HG02884 (cell line): ENCODE data around the gene COL25A1.

ENCODE experiments used
- ATAC-seq: cut with Tn5 transposase; IDR thresholded peaks from one replicate; pipeline ENCODE4 v1.9.1; 2021; ENCODE audit warnings: mild to moderate bottlenecking, moderate library complexity; ENCODE audit not compliant: unreplicated experiment

The COL25A1 gene

DNA sequence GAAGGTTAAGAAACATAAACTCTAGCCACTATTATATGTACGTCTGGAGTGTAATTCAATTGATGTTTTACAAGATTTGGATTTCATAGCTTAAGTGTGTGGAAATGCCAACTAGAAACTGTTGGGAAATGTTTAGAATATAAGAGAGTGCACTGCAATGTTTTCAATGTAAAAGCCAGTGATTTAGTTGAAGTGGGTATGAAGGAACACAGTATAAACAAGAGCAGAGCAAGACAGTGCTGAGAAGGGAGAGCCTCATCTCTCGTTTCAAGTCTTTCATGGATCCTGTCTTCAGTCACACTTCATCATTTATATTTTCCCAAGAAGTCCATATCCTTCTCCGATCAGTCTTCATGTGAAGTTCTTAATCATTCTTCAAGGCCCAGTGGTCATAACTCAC lies 375.7 kb downstream of the COL25A1 start:
- ATAC-seq: no peak

DNA sequence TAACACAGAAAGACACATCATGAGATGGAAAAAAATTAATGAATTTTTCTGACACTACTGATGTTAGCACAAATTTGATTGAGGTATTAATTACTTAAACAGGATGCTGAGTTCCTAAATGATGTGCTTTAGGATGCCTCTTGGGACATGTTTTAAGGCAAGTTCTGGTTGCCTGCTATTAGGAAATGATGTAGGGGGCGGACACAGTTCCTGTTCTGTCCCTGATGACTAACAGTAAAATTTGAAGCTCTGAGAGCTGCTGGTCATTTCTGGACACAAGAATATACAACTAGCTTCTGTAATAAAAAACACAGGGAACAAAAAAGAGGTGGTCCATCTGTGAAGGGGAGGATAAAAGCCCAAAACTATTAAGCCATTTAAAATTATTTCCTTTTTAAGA lies 376.4 kb downstream of the COL25A1 start:
- no peak for ATAC-seq

DNA sequence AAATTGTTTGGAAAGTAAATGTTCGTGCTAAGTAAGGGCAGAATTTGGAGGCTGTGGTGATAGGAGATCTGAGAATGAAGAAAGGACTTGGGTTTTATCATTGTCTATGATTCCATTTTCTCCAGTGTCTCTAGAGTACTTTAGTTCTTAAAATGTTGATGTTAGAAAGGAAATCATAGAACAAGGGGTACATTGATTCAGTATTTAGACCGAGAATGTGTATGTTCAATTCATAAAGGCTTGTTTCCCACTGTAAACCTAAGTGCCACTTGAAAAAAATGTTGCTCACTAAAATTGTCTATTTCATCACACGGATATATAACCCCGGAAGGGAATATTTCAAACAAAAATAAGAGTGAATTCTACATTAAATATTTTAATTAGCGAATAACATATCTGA lies 380.3 kb downstream of the COL25A1 start:
- ATAC-seq: no peak

DNA sequence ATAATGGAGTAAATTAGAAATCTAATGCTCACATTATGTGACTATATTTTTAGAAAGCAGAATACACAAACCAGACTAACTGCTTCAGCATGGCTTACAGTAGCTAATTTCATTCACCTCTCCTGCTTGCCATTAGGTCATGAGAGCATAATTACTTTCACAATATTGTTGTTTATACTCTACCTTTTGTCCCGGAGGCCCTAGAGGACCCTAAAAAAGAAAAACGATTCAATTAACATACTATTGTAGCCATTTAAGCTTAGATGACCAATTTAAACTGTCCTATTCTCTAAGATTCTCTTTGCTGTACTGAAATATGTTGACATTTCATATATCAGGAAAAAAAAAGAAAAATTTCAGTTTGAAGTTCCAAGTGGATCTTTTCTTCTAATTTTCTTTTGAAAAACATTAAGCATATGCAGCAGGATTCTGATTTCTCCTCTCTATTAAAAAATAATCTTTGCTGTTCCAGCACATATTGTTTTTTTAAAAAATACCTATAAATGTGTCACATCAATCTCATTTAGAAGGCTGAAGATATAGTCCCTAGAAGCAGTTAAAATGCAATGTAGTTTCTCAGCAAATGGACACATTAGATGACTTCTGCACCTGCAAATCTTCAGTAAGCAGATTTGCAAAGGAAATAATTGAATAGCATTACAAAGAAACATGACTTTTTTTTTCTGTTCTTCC lies 381.9 kb downstream of the COL25A1 start:
- no peak for ATAC-seq

DNA sequence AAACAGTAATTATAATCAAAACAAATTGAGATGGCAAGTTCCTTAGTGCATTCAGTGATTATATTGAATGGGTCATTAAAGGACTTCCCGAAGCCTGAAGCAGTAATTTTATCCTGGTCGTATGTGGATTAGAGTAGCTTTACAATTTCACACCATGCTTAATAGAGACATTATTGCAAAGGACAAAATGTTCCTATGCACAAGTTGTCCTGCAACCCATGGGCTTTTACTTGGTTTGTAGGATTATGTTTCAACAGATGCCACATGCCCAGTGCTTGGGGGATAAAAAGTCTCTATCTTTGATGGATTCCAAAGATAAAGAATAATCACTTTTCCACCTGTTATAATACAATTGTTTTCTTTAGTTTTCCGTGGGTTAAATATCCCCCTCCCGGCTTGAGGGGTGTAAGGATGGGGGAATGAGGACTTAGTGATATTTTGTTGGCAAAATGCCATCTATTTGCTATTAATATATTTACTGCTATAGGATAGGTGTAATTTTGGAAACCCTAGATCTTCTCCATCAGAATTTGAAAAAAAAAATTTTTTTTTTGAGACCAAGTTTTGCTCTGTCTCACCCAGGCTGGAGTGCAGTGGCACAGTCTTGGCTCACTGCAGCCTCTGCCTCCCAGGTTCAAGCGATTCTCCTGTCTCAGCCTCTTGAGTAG lies 383.1 kb downstream of the COL25A1 start:
- ATAC-seq: no peak

DNA sequence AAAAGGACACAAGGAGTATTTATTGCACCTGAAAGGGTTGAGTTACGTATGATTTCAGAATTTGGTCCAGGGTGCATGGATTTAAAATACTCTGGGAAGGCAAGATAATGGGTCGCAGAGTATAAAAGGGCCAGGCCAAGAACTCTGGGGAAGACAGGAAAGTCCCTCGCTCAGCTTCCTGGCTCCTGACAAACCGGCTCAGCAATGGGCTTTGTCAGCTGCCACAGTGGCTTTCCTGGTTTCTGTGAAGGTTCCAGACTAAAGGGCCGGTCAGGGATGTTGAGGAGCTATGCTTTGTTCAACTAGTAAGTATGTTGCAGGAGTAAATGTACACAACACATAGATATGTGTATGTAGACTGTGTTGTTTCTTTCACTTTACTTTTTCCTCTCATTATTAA lies 385.2 kb downstream of the COL25A1 start:
- ATAC-seq: no peak

DNA sequence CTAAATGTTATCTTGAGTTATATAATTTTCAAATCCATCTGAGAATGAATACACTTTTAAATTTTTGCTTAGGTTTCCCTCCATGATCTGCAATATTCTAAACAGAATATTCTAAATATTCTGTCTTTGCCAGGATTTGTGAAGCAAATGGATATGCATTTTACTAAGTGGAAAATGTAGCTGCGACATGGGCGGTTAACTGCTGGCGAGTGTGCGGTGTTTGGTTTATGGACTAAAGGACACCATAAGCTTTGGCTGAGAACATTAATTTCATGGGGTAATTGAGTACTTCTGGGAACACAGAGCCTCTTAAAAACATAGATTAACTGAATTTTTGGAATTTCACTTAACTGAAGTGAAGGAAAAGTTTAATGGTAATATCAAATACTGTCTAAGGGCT lies 385.8 kb downstream of the COL25A1 start:
- ATAC-seq: no peak

DNA sequence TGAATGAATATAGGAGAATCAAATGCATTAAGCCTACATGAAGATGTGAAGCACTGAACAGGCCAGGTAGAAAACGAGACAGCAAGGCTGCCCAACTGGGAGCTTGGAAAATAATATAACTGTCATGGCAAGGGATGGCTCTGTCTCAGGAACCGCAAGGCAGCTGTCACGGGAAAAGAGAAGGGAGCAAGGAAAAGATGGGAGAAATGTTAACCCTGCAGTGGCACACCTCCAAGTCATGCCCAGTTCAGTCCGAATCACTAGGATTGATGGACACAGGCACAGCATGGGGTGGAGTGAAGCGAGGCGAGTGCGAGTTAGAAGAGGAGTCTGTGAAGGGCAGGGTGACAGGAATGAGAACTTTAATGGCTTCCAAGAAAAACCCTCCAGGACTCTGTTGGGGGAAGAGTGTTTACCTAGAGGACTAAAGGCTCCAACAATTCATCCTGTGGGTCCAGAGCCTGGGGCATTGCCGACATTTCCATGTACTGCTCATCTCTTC lies 395.5 kb downstream of the COL25A1 start:
- no peak for ATAC-seq

DNA sequence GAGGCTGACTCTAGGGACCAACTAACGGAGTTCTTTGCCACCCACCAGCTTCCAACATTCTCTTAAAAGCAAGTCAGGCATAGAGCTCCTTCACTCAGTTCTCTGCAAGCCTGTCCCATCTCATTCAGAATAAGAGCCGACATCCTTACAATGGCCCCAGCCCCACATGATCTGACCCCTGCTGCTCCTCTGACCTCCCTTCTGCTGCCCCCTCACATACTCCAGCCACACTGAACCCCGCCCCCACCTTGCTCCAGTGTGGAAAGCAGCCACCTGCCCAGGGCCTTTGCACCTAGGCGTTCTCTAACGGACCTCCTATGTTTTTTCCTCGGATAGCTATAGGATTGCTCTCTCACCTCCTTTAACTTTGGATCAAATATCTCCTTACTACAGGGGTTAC lies 396.5 kb downstream of the COL25A1 start:
- no peak for ATAC-seq

DNA sequence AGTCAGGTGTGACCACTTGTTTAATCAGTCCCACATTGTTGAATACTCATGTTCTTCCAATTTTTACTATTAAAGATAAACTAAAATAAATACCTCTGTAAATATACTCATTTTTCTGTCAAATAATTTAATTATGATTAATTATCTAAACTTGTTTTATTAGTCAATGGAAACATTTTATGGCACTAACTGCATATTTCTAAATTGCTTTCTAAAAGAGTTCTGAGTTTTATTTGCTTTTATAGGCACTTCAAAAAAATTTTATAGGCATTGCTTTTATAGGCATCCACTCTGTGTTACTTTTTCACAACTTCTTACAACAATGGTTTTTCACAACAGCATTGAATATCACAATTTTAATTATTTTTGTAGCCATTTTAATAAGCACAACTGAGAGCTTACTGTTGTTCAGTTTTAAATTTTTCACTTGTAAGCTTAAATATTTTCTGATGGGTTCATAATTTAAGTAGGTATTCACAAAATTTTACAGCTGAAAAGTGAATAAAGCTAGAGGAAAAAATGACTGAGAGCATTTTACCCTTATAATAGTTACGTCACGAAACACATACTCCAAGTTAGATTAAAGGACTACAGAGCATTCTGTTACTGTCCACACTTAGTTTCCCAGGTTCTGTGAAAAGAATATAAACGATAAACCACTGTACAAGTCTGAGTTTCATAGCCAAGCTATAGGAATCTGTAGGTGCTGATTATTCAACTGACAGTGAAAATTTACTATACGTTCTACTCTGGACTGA lies 398.8 kb downstream of the COL25A1 start:
- ATAC-seq: no peak

DNA sequence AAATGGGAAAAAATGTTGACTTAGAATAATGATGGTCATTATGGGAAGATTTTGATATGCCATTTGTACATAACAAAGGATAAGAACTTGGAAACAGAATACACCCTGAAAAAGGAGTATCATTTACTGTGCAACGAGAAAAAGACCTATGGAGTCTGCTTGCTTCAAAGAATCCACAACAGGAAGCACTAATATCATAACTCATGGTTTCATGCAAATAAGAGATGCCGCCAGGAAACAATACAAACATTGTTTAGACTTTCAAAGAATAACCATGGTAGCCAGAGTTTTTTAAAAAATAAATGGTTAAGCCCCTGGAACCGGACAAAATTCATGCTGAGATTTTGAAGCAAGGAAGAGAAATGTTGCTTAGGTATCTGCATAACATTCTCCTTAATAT lies 399.7 kb downstream of the COL25A1 start:
- ATAC-seq: no peak

DNA sequence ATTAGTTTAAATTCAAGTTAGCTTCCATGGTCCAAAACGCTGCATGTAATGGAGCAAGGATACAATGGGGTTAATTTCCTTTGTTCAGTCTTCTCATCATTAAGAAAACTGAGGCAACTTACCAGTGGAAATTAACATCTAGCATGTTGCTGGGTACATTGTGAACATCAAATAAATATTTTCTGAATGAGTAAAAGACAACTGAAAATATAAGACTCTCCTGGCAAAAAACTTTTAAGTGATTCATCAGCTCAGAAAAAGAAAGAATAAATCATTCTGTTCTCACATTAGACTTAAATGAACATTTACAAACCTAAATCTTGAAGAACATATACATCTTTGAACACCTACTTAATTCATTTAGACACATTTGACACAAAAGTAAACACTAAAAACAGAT lies 401.2 kb downstream of the COL25A1 start:
- ATAC-seq: no peak

DNA sequence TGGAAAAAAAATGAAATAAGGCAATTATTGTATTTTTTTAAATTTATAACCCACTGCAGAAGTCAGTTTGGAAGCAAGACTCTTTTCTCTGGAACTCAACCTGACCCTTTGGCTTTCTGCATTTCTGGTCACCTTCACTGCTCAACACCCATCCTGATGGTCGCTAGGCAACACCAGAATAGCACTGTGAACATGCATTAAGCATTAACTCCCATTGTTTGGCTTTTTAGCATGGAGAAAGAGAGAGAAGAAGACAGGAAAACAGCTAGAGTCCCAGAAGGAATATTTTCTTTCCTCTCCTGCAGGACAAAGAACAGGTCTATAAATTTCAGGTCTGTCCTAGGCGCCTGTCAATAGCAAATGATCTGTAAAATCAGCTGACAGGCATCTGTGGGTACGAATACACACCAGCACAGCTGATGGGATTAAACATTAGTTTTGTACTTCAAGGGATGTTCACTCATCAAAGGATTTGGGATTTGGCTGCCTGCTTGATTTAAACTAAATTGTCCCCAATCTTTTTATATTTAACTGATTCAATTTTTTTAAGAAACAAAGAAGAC lies 402.4 kb downstream of the COL25A1 start:
- no peak for ATAC-seq

DNA sequence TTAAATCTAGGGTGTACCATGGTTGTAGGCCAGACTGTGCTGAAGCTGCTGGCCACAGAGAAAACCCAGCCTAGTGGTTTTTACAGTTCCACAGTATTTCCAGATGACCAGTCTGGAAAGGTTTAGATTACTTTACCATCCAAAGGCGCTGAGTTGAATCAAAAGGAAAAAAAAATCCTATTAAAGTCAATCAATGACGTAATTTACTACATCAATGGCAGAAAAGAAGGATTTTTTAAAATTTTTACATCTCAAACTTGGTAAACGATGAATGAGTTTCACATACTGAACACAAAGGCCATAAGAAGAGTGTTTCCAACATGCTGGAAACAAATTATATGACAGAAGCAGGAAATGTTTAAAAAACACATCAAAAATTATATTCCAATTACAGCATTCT lies 409.0 kb downstream of the COL25A1 start:
- no peak for ATAC-seq

DNA sequence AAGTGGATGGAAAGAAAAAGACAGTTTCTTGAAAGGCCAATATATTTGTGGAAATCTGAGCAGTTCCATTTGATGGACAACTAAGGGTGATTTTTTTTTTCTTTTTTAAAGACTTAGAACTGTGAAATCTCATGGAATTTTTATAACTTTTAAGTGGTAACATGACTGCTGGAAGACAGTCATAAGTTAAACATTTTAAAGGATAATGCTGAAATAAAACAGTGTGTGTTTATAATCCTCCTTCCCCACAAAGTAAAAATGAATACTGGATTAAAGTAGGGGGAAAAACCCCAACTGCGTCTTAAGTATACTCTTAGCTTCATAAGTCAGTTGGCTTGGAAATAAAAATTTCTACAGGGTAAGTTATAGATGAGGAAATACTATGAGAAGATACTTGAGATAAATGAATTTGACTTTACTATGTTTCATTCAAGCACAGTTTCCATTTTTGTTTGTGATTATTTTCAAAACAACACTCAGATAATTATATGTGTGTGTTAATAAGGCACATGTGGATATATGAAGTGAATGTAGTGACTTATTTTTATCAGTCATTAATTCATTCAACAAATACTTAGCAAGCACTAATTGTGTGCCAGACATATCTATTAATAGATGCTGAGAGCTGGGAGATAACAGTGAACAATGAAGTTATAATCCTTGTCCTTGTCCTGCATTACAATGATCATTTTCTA lies 410.4 kb downstream of the COL25A1 start:
- ATAC-seq: no peak

DNA sequence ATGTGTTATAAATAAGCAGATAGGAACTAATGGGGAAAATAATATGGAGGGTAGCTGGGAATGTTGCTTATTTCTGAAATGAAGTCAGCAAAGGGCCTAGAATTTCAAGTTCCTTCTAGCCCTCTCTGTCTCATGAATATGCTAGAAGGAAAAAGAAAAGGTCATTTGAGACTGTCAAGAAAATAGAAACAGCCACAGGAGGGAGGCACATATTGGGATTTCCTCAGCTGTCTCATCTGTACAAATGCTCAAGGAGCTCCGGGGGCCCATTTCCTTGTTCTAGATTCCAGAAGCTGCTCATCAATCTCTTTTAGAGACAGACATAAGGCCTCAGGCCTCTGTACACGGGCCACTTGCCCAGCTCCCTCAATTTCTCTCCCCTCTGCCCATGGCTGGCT lies 412.0 kb downstream of the COL25A1 start:
- ATAC-seq: no peak

DNA sequence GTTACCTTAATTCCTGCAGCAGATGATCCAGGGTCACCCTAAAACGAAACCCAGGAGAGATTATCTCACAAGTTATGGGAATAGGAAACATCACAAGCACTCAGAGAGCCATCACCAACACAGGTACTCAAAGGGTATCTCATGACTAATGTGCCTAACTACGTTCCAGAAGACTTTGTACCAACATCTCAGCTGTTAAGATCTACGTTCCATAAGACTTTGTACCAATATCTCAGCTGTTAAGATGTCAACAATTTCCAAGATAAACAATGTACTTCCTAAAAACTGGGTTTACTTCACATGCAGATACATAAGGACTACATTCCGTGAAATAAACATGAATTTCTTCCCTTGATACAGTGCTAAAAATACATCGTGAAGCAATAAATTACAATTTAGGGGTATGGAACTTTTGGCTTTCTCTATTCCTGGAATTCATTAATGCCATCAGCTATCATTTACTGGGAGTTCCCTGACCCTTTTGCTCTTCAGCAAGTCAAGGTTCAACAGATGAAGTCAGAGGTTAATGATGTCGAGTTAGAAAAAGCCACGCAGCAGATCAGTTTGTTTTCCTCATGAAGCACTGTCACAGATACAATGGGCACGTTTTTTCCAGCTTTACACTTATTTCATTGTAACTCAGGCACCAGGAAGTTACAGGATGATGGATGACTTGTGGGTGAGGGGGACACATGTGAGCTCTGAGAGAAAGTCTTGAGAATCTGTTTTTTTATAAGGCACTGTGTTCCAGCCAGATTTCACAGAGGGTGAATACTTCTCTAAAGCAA lies 412.6 kb downstream of the COL25A1 start:
- no peak for ATAC-seq

DNA sequence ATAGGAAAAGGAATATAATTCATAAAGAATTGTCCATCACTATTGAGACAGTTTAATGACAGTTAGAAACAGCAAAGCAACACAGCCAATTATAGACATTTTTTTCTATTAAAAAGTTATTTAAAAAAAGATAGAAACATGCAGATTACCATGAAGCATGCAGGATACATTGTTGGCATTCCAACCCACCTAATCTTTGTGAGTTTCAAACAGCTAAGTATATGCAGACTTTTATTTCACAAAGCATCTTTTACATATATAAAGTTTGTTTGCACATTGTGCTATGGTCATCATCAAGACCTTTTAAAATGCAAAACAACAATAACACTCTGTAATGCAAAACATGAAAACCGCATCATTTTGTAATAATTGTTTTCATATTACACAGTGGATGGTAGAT lies 413.7 kb downstream of the COL25A1 start:
- no peak for ATAC-seq

DNA sequence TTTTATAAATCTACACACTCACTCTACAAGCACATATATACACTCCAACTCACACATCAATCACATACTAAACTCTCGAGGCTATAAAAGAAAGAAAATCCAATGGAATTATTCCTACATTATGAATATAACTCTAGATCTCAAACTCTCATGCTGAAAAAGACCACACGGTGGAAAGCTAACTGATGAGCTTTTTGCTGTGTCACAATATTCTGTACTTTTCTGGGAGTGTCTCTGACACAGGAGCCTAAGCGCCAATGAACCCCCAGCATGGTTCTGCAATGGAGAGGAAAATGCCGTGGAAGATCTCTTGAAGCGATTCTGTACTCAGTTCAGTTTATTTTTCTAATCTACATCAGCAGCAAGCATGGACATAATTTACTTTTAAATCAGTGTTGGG lies 415.4 kb downstream of the COL25A1 start:
- ATAC-seq: no peak

DNA sequence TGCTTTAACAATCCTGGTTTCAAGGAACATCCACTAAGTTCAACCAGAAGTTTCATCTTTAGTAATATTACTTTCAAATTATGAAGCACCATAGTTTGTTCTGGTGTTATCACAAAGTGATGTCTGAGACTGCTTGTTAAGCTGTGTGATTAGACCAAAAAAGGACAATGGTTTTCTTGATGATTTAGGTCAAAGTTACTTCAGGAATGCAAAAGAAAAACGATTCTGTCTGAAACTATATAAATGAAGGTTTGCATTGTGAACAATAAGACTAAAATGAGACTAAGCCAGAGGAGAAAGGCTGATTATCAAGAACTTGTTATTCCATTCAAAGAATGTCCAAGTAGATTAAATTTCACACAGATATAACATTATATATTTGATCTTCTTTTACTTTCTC lies 417.2 kb downstream of the COL25A1 start:
- no peak for ATAC-seq
